GM18499 (cell line): ENCODE measurements around the gene HOXB1.

ENCODE experiments used
- ATAC-seq: cut with Tn5 transposase; IDR thresholded peaks from one replicate; pipeline ENCODE4 v1.9.1; 2021; ENCODE audit warnings: moderate number of reproducible peaks; ENCODE audit not compliant: insufficient read depth, unreplicated experiment

HOXB1 gene

GRCh38 chr17:48479014-48479402 lies 51.8 kb downstream of the HOXB1 start:
- no peak for ATAC-seq
